ENCODE measurements around the gene AP1G1. TPM values are rescaled to one million over a fixed set of nuclear protein-coding genes. Genes with fewer than 3 reads are reported as not detected.

The AP1G1 gene
- total RNA-seq, 1 donor from 2014 or later, result 119 TPM

- DNase-seq, result no peak
Measured at GRCh38 chr16:71754108-71754507, 54.5 kb downstream of the AP1G1 start.

- no peak for DNase-seq
Measured at GRCh38 chr16:71748226-71748625, 60.4 kb downstream of the AP1G1 start.

- no peak for DNase-seq
Measured at GRCh38 chr16:71746442-71747046, 62.1 kb downstream of the AP1G1 start.

GRCh38 chr16:71738855-71739254 is 69.8 kb downstream of the AP1G1 start:
- no peak for DNase-seq

- no peak for DNase-seq
Measured at GRCh38 chr16:71737501-71737900, 71.1 kb downstream of the AP1G1 start.

GRCh38 chr16:71734511-71734910 is 74.1 kb downstream of the AP1G1 start:
- DNase-seq, result no peak

- no peak for DNase-seq
Measured at GRCh38 chr16:71732587-71732986, 76.0 kb downstream of the AP1G1 start.

- DNase-seq, result no peak
Measured at GRCh38 chr16:71727551-71728324, 80.9 kb downstream of the AP1G1 start.

- DNase-seq, result no peak
Measured at GRCh38 chr16:71726476-71727315, 81.9 kb downstream of the AP1G1 start.

- no peak for DNase-seq
Measured at GRCh38 chr16:71724320-71724751, 84.3 kb downstream of the AP1G1 start, which contains the start of gene PHLPP2. Gene PHLPP2, minus strand, starts transcription at chr16:71724701. Its CDS starts 9,906 bp downstream, at chr16:71714795.

GRCh38 chr16:71723537-71724319 is 84.9 kb downstream of the AP1G1 start:
- DNase-seq, result peak; percentile 69

- DNase-seq, result peak; percentile 43
Measured at GRCh38 chr16:71722801-71723536, 85.7 kb downstream of the AP1G1 start.

GRCh38 chr16:71721066-71721740 is 87.4 kb downstream of the AP1G1 start:
- no peak for DNase-seq

GRCh38 chr16:71712501-71712900 is 96.1 kb downstream of the AP1G1 start:
- DNase-seq, result no peak

- no peak for DNase-seq
Measured at GRCh38 chr16:71711789-71712188, 96.8 kb downstream of the AP1G1 start.

GRCh38 chr16:71709229-71709781 is 99.3 kb downstream of the AP1G1 start:
- no peak for DNase-seq

- DNase-seq, result no peak
Measured at GRCh38 chr16:71708696-71709095, 99.9 kb downstream of the AP1G1 start.

- no peak for DNase-seq
Measured at GRCh38 chr16:71707199-71707598, 101.4 kb downstream of the AP1G1 start.

GRCh38 chr16:71706046-71706445 is 102.6 kb downstream of the AP1G1 start:
- DNase-seq, result no peak

- DNase-seq, result no peak
Measured at GRCh38 chr16:71703333-71703732, 105.3 kb downstream of the AP1G1 start.
